MM.1S (cell line): ENCODE measurements around the gene GXYLT1.

Experiments
- EZH2 ChIP-seq: fragments of 300-600 bp; sonication (generic); optimal IDR thresholded peaks from 2 replicates; pipeline ENCODE3; 2017; ENCODE audit warnings: low read depth, mild to moderate bottlenecking, antibody characterized with exemption, low read length, mixed read lengths
- EZH2phosphoT487 ChIP-seq: fragments of 300-600 bp; sonication (generic); IDR thresholded peaks from 2 replicates; pipeline ENCODE4 v1.6.1; 2018; ENCODE audit warnings: antibody characterized with exemption, low read length
- TF ChIP-seq, protein P1 (sequence below): fragments of 300-600 bp; sonication (generic); IDR thresholded peaks from 2 replicates; pipeline ENCODE4 v1.5.1; 2016; ENCODE audit warnings: antibody characterized with exemption, low read length, mixed read lengths

DNA sequence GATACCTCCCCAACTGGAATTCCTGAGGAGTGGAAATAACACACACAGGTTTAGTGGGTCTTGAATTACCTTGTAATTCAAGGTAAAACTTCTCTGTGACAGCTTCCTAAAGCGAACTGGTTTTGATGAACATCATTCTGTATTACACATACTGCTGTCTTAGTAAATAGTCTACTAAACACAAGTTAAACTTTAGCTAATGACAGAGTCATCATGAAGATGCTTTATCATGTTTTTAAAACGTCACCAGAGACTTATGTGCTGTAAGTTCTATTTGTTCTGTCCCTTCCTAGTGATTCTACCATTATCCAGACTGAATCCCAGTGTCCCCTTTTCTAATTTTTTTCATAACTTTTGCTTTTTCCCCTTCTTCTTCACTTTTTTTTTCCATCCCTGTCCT is 11.6 kb upstream of the GXYLT1 start:
- TF ChIP-seq, protein P1, sequence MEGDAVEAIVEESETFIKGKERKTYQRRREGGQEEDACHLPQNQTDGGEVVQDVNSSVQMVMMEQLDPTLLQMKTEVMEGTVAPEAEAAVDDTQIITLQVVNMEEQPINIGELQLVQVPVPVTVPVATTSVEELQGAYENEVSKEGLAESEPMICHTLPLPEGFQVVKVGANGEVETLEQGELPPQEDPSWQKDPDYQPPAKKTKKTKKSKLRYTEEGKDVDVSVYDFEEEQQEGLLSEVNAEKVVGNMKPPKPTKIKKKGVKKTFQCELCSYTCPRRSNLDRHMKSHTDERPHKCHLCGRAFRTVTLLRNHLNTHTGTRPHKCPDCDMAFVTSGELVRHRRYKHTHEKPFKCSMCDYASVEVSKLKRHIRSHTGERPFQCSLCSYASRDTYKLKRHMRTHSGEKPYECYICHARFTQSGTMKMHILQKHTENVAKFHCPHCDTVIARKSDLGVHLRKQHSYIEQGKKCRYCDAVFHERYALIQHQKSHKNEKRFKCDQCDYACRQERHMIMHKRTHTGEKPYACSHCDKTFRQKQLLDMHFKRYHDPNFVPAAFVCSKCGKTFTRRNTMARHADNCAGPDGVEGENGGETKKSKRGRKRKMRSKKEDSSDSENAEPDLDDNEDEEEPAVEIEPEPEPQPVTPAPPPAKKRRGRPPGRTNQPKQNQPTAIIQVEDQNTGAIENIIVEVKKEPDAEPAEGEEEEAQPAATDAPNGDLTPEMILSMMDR: no peak
- TF ChIP-seq EZH2: no peak
- no peak for TF ChIP-seq EZH2phosphoT487
